ENCODE data around the gene FCRL3.

FCRL3 gene

DNA sequence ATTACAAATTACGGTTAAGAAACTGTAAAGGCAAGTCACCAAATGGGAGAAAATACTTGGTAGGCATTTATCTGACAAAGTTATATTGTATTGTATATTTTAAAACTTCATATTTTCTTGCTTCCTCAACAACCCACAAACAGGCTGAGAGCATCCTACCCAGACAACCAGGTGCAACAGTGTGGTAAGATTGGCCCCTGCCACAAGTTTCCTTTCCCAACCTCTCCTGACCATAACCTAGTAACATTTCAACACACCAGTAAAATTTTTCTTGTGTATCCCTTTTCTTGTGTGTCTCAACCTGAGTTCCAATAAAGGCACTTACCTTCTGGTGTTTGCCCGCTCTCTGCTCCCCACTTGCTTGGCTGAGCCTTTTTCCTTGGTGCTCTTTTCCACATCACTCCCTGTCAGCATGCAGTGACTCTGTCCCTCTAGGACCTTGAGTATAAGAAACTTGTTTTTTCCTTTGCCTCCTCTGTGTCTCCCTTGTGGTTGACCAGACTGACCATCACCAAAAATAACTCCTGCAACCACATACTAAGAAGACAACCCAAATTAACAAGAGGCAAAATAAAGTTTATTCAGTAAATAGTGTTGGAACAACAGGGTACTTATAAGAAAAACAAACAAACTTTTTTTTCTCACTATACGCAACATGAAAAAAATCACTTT lies 40.9 kb downstream of the FCRL3 start:
- no peak overlapping the region for H3K27ac ChIP-seq (ENCODE audit: low read length)

DNA sequence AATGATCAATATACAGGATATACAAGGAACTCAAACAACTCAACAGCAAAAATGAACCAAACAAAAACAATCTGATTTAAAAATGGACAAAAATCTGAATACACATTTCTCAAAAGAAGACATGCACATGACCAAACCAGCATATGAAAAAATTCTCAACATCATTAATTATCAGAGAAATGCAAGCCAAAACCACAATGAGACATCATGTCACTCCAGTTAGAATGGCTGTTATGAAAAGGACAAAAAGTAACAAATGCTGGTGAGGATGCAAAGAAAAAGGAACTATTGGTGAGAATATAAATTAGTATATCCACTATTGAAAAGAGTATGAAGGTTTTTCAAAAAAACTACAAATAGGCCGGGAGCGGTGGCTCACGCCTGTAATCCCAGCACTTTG lies 42.0 kb downstream of the FCRL3 start:
- H3K9me3 ChIP-seq (ENCODE audit: insufficient read depth, low read length) = no peaks in the 10 kb centered on the region
- H3K9ac ChIP-seq (ENCODE audit: low read length) = no peak overlapping the region
- TF ChIP-seq, protein P1, sequence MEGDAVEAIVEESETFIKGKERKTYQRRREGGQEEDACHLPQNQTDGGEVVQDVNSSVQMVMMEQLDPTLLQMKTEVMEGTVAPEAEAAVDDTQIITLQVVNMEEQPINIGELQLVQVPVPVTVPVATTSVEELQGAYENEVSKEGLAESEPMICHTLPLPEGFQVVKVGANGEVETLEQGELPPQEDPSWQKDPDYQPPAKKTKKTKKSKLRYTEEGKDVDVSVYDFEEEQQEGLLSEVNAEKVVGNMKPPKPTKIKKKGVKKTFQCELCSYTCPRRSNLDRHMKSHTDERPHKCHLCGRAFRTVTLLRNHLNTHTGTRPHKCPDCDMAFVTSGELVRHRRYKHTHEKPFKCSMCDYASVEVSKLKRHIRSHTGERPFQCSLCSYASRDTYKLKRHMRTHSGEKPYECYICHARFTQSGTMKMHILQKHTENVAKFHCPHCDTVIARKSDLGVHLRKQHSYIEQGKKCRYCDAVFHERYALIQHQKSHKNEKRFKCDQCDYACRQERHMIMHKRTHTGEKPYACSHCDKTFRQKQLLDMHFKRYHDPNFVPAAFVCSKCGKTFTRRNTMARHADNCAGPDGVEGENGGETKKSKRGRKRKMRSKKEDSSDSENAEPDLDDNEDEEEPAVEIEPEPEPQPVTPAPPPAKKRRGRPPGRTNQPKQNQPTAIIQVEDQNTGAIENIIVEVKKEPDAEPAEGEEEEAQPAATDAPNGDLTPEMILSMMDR (IDR thresholded peaks at IDR 0.05; ENCODE audit: low read depth, low read length) = no peak
- TF ChIP-seq EZH2phosphoT487 (IDR thresholded peaks at IDR 0.05; ENCODE audit: low read depth) = no peak
- no peak overlapping the region for H2AFZ ChIP-seq (ENCODE audit: low read depth, low read length)
- peaks cover 60% of the 10 kb centered on the region for H3K27me3 ChIP-seq (ENCODE audit: low read depth, low read length)
- H3K27ac ChIP-seq (ENCODE audit: low read length) = no peak overlapping the region
- H3K4me2 ChIP-seq (ENCODE audit: low read length) = no peak overlapping the region
- H3K4me1 ChIP-seq (ENCODE audit: low read length) = peaks cover 7% of the 10 kb centered on the region
- H4K20me1 ChIP-seq (ENCODE audit: insufficient read depth, low read length) = no peaks in the 10 kb centered on the region
- no peak overlapping the region for H3K4me3 ChIP-seq (ENCODE audit: low read length)
- H3K79me2 ChIP-seq (ENCODE audit: low read length) = no peaks in the 10 kb centered on the region
- no peaks in the 10 kb centered on the region for H3K36me3 ChIP-seq (replicated peaks; ENCODE audit: low read depth, low read length)

More for the DNA sequence above, 40.9 kb downstream of the FCRL3 start:
- no peak overlapping the region for H2AFZ ChIP-seq (ENCODE audit: low read depth, low read length)
- H3K9ac ChIP-seq (ENCODE audit: low read length) = no peak overlapping the region
- TF ChIP-seq, protein P1 (IDR thresholded peaks at IDR 0.05; ENCODE audit: low read depth, low read length) = no peak
- TF ChIP-seq EZH2phosphoT487 (IDR thresholded peaks at IDR 0.05; ENCODE audit: low read depth) = no peak
- no peaks in the 10 kb centered on the region for H3K9me3 ChIP-seq (ENCODE audit: insufficient read depth, low read length)
- H3K27me3 ChIP-seq (ENCODE audit: low read depth, low read length) = peaks cover 50% of the 10 kb centered on the region
- H3K4me1 ChIP-seq (ENCODE audit: low read length) = no peaks in the 10 kb centered on the region
- no peaks in the 10 kb centered on the region for H4K20me1 ChIP-seq (ENCODE audit: insufficient read depth, low read length)
- H3K79me2 ChIP-seq (ENCODE audit: low read length) = no peaks in the 10 kb centered on the region
- no peak overlapping the region for H3K4me2 ChIP-seq (ENCODE audit: low read length)
- H3K4me3 ChIP-seq (ENCODE audit: low read length) = no peak overlapping the region
- H3K36me3 ChIP-seq (replicated peaks; ENCODE audit: low read depth, low read length) = no peaks in the 10 kb centered on the region

DNA sequence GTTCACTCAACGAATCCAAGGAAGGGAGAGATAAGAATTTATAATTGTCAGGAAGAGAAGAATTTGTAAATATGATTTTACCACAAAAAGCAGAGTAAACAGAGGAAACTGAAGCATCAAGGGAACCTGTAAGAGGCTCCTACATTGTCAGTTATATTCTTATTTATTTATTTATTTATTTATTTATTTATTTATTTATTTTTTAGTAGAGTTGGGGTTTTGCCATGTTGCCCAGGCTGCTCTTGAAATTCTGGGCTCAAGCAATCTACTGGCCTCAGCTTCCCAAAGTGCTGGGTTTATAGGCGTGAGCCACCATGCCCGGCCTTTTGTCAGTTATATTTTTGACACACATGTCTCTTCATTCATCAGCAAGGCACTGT lies 47.1 kb downstream of the FCRL3 start:
- peak overlapping the region; percentile 89 for H3K4me2 ChIP-seq (ENCODE audit: low read length)
- no peak overlapping the region for H3K27ac ChIP-seq (ENCODE audit: low read length)
- no peaks in the 10 kb centered on the region for H3K9me3 ChIP-seq (ENCODE audit: insufficient read depth, low read length)
- peaks cover 27% of the 10 kb centered on the region for H3K4me1 ChIP-seq (ENCODE audit: low read length)
- no peak overlapping the region for H3K4me3 ChIP-seq (ENCODE audit: low read length)
- no peak for TF ChIP-seq EZH2phosphoT487 (IDR thresholded peaks at IDR 0.05; ENCODE audit: low read depth)
- TF ChIP-seq, protein P1 (IDR thresholded peaks at IDR 0.05; ENCODE audit: low read depth, low read length) = no peak
- H3K36me3 ChIP-seq (replicated peaks; ENCODE audit: low read depth, low read length) = no peaks in the 10 kb centered on the region
- H3K27me3 ChIP-seq (ENCODE audit: low read depth, low read length) = peaks cover 71% of the 10 kb centered on the region
- no peaks in the 10 kb centered on the region for H4K20me1 ChIP-seq (ENCODE audit: insufficient read depth, low read length)
- H3K9ac ChIP-seq (ENCODE audit: low read length) = no peak overlapping the region
- H3K79me2 ChIP-seq (ENCODE audit: low read length) = no peaks in the 10 kb centered on the region
- no peak overlapping the region for H2AFZ ChIP-seq (ENCODE audit: low read depth, low read length)

DNA sequence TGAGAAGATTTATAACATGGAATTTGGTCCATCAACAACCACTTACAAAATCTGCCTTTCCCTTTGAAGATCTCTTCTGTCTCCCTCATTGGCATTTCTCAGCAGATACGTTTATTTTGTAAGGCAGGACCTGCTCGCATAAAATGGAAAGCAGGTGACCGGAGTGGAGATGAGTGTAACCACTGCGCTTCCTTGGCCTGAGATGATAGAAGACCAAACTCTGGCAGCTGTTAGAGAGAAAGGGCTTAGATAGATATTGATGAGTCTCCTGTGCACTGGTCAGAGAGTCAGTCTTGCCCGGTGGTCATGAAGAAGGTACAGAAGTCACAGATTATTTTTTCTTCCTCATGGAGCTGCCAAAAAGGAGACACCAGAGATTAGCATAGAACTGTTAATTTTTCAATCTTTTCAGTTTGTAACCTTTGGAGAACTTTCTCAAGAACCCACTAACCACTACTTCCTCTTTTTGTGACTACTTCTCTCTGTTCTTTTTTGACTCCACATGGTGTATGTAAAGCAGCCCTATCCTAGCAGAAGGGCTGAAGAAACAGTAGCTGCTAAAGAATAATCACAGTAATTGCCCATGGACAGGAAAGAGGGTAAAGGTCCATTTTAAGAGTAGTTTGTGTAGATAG lies 47.6 kb downstream of the FCRL3 start:
- Histone ChIP-seq H3K9me3 (ENCODE audit: insufficient read depth, low read length) (no peaks in the 10 kb centered on the region), H3K4me3 (ENCODE audit: low read length) (peak overlapping the region; percentile 61)

More for the DNA sequence above, 47.6 kb downstream of the FCRL3 start:
- H3K4me1 ChIP-seq (ENCODE audit: low read length) = peaks cover 27% of the 10 kb centered on the region
- TF ChIP-seq, protein P1 (IDR thresholded peaks at IDR 0.05; ENCODE audit: low read depth, low read length) = no peak
- TF ChIP-seq EZH2phosphoT487 (IDR thresholded peaks at IDR 0.05; ENCODE audit: low read depth) = peak; percentile 46; the same call in 1 of the 2 replicates
- peak overlapping the region; percentile 17; the same call in 1 of the 2 replicates for H3K27ac ChIP-seq (ENCODE audit: low read length)
- no peaks in the 10 kb centered on the region for H4K20me1 ChIP-seq (ENCODE audit: insufficient read depth, low read length)
- peak overlapping the region; percentile 89 for H3K4me2 ChIP-seq (ENCODE audit: low read length)
- H2AFZ ChIP-seq (ENCODE audit: low read depth, low read length) = no peak overlapping the region
- peaks cover 73% of the 10 kb centered on the region for H3K27me3 ChIP-seq (ENCODE audit: low read depth, low read length)
- no peaks in the 10 kb centered on the region for H3K36me3 ChIP-seq (replicated peaks; ENCODE audit: low read depth, low read length)
- H3K79me2 ChIP-seq (ENCODE audit: low read length) = no peaks in the 10 kb centered on the region
- no peak overlapping the region for H3K9ac ChIP-seq (ENCODE audit: low read length)

Data from OCI-LY3 (cell line).